Astrocyte of the cerebellum (primary cell): Measurements from ENCODE around the gene AQR.

Experiments used
- DNase-seq: peaks from one replicate; pipeline ENCODE4 v3.0.0-alpha.2; 2011; ENCODE audit warnings: low read depth
- H3K4me3 ChIP-seq: 2 replicates; pipeline ENCODE4 v1.5.1; 2011; ENCODE audit warnings: mild to moderate bottlenecking, low read depth, low read length, moderate library complexity
- in situ Hi-C: cut with HindIII; loops from 2 replicates; pipeline ENCODE4 v1.10.0; 2017; ENCODE audit warnings: low sequenced_read_pairs
- TF ChIP-seq, protein P1 (sequence below): IDR thresholded peaks from 2 replicates; pipeline ENCODE4 v1.5.1; 2012; ENCODE audit warnings: low read length, low read depth, moderate library complexity, mild to moderate bottlenecking; ENCODE audit errors: missing control alignments

Gene AQR

DNA sequence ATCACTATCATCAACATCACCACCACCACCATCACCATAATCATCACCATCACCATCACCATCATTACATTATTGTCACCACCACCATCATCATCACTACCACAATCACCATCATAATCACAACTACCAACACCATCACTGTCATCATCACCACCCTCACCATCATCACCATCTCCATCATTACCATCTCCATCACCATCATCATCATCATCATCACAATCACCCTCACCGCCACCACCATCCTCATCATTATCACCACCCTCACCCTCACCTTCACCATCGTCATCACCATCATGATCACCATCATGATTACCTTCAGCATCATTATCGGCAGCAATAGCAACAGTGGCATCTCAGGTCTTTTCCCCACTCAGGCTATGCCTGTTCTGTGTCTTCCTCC, 131.3 kb downstream of the AQR start:
- in situ Hi-C loops: loop anchor here (5.0 kb wide), 1 partner anchor 69 kb away; no protein-coding TSS in a partner anchor
- H3K4me3 ChIP-seq: no peak overlapping the region
- TF ChIP-seq, protein P1, sequence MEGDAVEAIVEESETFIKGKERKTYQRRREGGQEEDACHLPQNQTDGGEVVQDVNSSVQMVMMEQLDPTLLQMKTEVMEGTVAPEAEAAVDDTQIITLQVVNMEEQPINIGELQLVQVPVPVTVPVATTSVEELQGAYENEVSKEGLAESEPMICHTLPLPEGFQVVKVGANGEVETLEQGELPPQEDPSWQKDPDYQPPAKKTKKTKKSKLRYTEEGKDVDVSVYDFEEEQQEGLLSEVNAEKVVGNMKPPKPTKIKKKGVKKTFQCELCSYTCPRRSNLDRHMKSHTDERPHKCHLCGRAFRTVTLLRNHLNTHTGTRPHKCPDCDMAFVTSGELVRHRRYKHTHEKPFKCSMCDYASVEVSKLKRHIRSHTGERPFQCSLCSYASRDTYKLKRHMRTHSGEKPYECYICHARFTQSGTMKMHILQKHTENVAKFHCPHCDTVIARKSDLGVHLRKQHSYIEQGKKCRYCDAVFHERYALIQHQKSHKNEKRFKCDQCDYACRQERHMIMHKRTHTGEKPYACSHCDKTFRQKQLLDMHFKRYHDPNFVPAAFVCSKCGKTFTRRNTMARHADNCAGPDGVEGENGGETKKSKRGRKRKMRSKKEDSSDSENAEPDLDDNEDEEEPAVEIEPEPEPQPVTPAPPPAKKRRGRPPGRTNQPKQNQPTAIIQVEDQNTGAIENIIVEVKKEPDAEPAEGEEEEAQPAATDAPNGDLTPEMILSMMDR: no peak
- DNase-seq: no peak

DNA sequence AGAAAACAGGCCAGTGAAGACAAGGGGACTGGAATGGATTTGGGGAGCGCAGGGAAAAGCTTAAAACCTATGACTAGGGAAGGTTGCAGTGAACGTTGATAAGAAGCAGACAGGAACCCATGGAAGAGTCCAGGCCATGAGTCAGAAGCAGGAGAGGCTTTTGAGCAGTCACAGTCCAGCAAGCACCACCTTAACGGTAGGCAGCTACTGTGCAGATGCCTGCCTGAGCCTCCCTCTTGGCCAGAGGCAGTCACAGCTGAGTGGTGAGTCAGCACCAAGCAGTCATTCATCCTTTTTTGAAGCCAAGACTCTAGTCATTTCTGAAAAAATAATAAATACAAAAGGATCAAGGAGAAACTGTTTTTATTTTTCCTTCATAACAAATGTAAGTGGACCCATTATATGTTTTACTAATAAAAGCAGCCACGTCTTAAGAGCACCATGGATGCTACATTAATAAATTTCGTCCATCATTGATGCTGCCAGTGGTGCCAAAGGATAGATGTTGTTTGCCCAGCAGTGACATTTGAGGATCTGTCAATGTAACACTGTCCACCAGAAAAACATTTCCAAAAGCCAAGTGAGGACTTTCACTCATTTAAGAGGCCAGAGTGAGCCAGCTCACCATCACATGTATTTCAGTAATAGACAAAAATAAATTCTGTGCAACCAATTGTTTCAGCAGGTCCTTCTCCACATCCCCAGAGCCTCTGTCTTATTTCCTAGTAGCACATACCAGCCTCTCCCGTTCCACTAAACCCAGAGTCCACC, 132.1 kb downstream of the AQR start:
- no peak overlapping the region for H3K4me3 ChIP-seq
- DNase-seq: peak; percentile 23
- in situ Hi-C loops: loop anchor here (5.0 kb wide), 1 partner anchor 70 kb away; no protein-coding TSS in a partner anchor
- TF ChIP-seq, protein P1: no peak

DNA sequence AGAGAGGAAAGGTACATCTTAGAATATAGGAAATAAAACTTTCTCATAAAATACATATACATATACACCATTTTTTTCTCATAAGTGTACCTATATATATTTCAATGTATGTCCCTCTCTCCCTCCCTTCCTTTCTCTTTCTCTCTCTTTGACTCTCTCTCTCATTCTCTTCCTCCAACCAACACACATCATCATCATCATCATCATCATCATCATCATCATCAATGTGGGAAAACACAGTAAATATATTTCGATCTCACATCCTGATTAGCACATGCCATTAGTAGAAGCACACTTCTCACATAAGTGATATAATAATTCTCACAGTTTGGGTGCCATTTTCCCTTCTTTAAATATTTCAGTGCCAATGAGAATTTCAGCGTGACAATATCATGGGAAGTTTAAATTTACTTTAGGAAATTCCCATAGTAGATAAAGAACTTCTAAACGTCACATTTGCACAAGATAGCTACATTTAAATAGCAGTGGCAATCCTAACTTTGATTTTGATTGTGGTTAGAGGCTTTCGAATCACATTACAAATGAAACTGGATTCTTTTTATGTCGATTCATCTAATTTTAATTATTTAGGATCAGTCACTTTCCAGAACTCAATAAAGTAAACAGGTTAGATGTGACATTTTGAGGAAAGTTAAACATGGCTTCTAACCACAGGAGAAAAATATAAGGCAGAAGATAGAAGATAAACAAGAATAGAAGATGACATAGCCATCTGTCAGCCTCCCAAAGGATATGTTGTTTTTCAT, 141.2 kb downstream of the AQR start:
- no peak overlapping the region for H3K4me3 ChIP-seq
- DNase-seq: no peak
- TF ChIP-seq, protein P1: no peak
- in situ Hi-C loops: no loop called here

DNA sequence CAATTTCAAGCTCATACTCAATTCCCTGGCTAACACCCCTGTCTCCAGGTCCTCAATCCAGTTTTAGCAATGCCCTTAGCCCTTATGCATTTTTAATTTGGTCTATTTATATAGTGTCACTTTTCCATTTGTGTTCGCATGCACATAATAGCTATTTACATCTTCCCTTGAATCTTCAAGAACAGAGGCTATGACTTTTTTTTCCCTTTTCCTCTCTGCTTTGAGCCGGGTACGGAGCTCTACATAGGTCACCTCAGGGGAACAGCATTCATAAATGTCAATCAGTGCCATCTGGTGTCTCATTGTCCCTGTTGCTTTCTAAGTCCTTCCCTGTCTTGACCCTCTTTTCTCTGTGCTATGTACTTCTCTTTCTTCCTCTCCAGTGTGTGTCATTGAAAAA, 147.7 kb downstream of the AQR start:
- in situ Hi-C loops: no loop called here
- TF ChIP-seq, protein P1: no peak
- no peak for DNase-seq
- no peak overlapping the region for H3K4me3 ChIP-seq

DNA sequence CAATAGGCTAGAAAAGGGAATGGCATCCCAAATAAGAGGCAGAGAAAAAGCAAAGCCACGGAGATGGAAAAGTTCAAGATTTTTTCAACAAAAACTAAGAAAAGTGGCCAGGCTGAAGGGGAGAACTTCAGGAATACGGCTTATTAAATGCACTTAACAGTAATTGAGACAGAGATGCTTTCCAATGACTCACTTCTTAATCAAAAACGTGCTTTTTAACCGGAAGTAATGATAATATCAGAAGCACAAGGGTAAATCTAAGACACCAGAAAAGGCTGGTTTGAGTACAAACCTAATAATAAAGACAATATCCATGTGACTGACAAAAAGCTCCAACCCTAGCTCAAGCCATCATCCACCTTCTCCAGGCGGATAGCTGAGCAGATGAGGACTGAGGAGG, 149.4 kb downstream of the AQR start:
- no peak overlapping the region for H3K4me3 ChIP-seq
- no peak for DNase-seq
- in situ Hi-C loops: no loop called here
- TF ChIP-seq, protein P1: no peak

DNA sequence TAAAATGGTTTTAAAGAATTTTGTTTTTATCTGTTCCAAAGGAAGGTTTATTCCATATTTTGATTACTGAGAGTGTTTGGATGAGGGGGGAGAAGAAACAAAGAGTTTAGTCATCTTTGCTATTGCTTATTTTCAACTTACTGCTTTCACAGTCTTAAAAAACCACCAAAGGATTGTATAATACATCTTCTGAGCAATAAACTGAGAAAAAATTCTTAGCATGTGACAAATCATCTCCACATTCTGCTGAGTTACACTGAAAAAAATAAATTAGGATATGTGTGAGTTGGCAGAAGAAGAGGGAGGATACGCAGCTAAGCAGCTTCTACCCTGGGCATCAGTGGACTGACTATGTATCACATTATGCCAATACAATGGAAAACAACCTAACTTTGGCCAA, 151.0 kb downstream of the AQR start:
- H3K4me3 ChIP-seq: no peak overlapping the region
- no peak for DNase-seq
- in situ Hi-C loops: no loop called here
- TF ChIP-seq, protein P1: no peak
